Tibial artery (tissue), 4 donors: ENCODE measurements around the gene CATSPER3.

Source experiments
- DNase-seq, 2 donors: peaks; one replicate each; pipeline ENCODE4 v3.0.0-alpha.2; 2019
- H3K27ac ChIP-seq, 2 donors: fragments of 200-600 bp; sonication (generic) in 1 of 2; 1 replicate in 1 of 2; 2 replicates in 1 of 2; pipeline ENCODE4 v1.5.1; 2018 to 2019; ENCODE audit warnings: mild to moderate bottlenecking in 1 of 2
- H3K27me3 ChIP-seq, 2 donors: fragments of 200-600 bp; sonication (generic) in 1 of 2; one replicate each; pipeline versions ENCODE4 v1.5.1 to v1.6.0; 2016 to 2019
- H3K36me3 ChIP-seq, 3 donors: fragments of 200-600 bp; sonication (generic) in 2 of 3; one replicate each; pipeline ENCODE4 v1.5.1; 2016 to 2019; ENCODE audit warnings: mild to moderate bottlenecking in 2 of 3
- H3K4me1 ChIP-seq, 4 donors: fragments of 200-600 bp; sonication (generic) in 2 of 4; 1 replicate in 3 of 4; 2 replicates in 1 of 4; pipeline ENCODE4 v1.5.1; 2016 to 2019
- H3K4me3 ChIP-seq, 2 donors: fragments of 200-600 bp; sonication (generic) in 1 of 2; 1 replicate in 1 of 2; 2 replicates in 1 of 2; pipeline ENCODE4 v1.5.1; 2018 to 2019; ENCODE audit warnings: mild to moderate bottlenecking in 2 of 2
- H3K9me3 ChIP-seq, 3 donors: fragments of 200-600 bp; sonication (generic) in 1 of 3; one replicate each; pipeline ENCODE4 v1.5.1; 2016 to 2019
- CTCF ChIP-seq, 2 experiments: fragments of 200-600 bp in 1 of 2; fragments of 450-650 bp in 1 of 2; IDR thresholded peaks; one replicate each; pipeline ENCODE4 v1.5.1; 2017 to 2019; ENCODE audit warnings: antibody characterized with exemption in 2 of 2, mild to moderate bottlenecking in 1 of 2, moderate library complexity in 1 of 2
- intact Hi-C: fragments of 100-400 bp; cut with DNase I; formaldehyde crosslinking; loops from one replicate; pipeline ENCODE4 v1.15.0; 2023; ENCODE audit warnings: low total_unique reads

The CATSPER3 gene

DNA sequence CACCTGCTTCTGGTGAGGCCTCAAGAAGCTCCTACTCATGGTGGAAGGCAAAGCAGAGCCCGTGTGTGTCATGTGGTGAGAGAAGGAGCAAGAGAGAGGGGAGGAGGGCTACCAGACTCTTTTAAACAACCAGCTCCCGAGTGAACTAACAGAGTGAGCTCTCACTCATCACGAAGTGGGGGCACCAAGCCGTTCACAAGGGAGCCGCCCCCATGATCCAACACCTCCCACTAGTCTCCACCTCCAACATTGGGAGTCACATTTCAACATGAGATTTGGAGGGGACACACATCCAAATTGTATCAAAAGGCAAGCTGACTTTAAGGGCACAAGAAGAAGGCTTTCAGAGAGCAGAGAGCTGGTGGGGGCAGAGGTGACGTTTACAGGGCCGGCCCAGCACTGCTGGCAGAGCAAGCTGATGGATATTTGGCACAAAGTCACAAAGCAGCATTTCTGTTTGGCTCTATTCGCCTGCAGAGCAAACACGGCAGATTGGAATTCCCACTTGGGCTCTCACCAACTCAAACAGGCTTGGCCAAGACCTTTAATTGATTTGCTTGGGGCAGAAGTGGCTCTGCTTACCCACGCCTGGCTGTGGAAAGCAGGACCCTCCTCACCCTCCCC lies 46.4 kb downstream of the CATSPER3 start:
- H3K4me3 ChIP-seq = no peak overlapping the region
- H3K4me1 ChIP-seq = peaks cover 0 to 50% (median 31%) of the 10 kb centered on the region in 4 donors
- H3K9me3 ChIP-seq = no peaks in the 10 kb centered on the region
- DNase-seq = peak in 1 of 2 donors; percentile 84
- no peaks in the 10 kb centered on the region for H3K36me3 ChIP-seq
- TF ChIP-seq CTCF (IDR thresholded peaks at IDR 0.05) = no peak
- no peaks in the 10 kb centered on the region for H3K27me3 ChIP-seq
- intact Hi-C loops = no loop called here
- peak overlapping the region; percentile 66 to 73 for H3K27ac ChIP-seq

- intact Hi-C loops = no loop called here
- no peak for TF ChIP-seq CTCF (IDR thresholded peaks at IDR 0.05)
- H3K9me3 ChIP-seq = no peaks in the 10 kb centered on the region
- peaks cover 0 to 60% (median 32%) of the 10 kb centered on the region in 4 donors for H3K4me1 ChIP-seq
- peak in 1 of 2 donors; percentile 18 for DNase-seq
- H3K36me3 ChIP-seq = no peaks in the 10 kb centered on the region
- H3K27ac ChIP-seq = peak overlapping the region in 1 of 2 donors; percentile 73
- no peak overlapping the region for H3K4me3 ChIP-seq
- H3K27me3 ChIP-seq = no peaks in the 10 kb centered on the region
These were observed 48.2 kb downstream of the CATSPER3 start for GRCh38 chr5:135015942-135016341.

DNA sequence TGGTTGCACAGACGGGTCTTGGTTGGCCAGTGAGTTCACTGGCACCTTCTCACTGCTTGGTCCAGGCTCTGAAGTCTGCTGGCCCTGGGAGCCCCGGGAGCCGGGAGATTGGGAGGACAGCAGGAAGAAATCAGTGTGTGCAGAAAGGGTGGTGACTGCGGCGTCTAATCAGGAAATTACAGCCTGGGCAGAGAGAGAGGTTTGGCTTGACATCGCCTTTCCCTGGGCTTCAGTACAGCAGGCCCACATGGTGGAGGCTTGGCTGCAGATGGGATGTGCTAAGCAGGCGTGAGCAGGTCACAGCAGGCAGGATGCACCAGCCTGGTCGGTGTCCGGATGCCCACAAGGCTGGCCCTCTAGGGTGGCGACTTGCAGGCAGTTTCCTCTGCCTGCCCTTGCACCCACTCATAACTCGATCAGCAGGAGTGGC lies 49.2 kb downstream of the CATSPER3 start:
- H3K27ac ChIP-seq = peak overlapping the region in 1 of 2 donors; percentile 13
- no peak for TF ChIP-seq CTCF (IDR thresholded peaks at IDR 0.05)
- H3K4me3 ChIP-seq = no peak overlapping the region
- peaks cover 0 to 68% (median 32%) of the 10 kb centered on the region in 4 donors for H3K4me1 ChIP-seq
- H3K27me3 ChIP-seq = no peaks in the 10 kb centered on the region
- intact Hi-C loops = no loop called here
- peak in 1 of 2 donors; percentile 45 for DNase-seq
- no peaks in the 10 kb centered on the region for H3K9me3 ChIP-seq
- H3K36me3 ChIP-seq = no peaks in the 10 kb centered on the region

GRCh38 chr5:135018457-135018856 lies 50.8 kb downstream of the CATSPER3 start:
- DNase-seq = peak in 1 of 2 donors; percentile 16
- Histone ChIP-seq H3K4me1 (peaks cover 0 to 52% (median 24%) of the 10 kb centered on the region in 4 donors), H3K27ac (no peak overlapping the region), H3K36me3 (no peaks in the 10 kb centered on the region), H3K9me3 (no peaks in the 10 kb centered on the region), H3K27me3 (no peaks in the 10 kb centered on the region), H3K4me3 (no peak overlapping the region)
- intact Hi-C loops = no loop called here
- no peak for TF ChIP-seq CTCF (IDR thresholded peaks at IDR 0.05)

DNA sequence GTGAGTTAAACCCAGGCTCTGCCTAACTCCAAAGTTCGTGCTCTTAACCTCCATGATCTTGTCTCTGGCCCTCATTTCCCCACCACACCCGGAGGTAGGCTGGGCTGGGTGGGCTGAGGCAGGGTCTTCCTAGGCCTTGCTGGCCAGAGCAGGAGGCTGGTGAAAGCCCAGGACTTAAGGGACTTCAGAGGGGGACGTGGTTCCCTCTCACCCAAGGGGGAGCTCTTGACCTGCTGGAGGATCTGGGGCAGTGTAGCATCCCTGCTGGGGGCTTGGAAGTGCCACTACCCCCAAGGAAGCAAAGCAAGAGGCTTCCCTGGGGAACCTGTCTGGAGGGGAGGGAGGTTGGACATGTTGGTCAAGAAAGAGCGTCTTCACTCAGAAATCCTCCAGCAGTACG lies 51.6 kb downstream of the CATSPER3 start:
- Histone ChIP-seq H3K36me3 (no peaks in the 10 kb centered on the region), H3K4me1 (peaks cover 0 to 43% (median 16%) of the 10 kb centered on the region in 4 donors), H3K27me3 (no peaks in the 10 kb centered on the region), H3K9me3 (no peaks in the 10 kb centered on the region), H3K27ac (no peak overlapping the region), H3K4me3 (no peak overlapping the region)
- DNase-seq = peak; percentile 11 to 51
- intact Hi-C loops = no loop called here
- TF ChIP-seq CTCF (IDR thresholded peaks at IDR 0.05) = no peak
